GF-D8 (cell line): ENCODE data around the gene C1QTNF3.
"Not testable (repeated sequence)": the region's sequence is repeated elsewhere in the genome, so short reads cannot be mapped to it uniquely, and the experiment has no call there.

ENCODE experiments used
- DNase-seq: peaks from one replicate; lab custom pipeline; 2025; lab: John Stamatoyannopoulos, UW

Gene C1QTNF3

DNA sequence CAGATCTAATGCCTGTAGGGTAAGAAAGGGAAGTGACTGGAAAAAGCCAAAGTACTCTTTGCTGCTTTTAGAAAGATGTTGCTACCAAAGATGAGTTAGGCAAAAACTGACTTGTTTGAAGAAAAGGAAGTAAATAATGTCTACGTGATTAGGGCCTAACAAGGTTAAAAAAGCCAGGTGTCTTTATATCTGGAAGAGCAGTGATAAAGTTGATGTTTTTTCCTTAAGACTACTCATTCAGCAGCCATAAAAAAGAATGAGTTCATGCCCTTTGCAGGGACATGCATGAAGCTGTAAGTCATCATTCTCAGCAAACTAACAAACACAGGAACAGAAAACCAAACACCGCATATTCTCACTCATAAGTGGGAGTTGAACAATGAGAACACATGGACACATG, 21.7 kb downstream of the C1QTNF3 start:
- DNase-seq: no peak

DNA sequence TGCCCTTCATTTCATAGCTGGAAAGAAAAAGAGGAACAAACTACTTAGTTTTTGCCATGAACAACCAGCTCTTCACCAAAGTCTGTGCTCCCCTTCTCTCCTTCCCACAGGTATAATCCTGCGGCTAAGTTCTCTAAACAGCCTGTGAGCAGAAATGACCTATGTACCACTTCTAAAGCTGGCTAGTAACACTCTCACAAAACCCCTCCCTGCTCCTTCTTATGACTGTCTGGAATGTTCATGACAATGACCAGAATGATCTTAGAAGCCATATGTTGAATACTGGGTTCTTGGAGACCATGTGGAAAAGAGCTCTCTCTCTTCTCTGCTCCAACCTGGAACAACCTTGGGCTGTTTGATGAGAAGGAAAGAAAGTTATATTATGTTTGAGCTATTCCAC, 22.3 kb downstream of the C1QTNF3 start:
- DNase-seq: no peak

DNA sequence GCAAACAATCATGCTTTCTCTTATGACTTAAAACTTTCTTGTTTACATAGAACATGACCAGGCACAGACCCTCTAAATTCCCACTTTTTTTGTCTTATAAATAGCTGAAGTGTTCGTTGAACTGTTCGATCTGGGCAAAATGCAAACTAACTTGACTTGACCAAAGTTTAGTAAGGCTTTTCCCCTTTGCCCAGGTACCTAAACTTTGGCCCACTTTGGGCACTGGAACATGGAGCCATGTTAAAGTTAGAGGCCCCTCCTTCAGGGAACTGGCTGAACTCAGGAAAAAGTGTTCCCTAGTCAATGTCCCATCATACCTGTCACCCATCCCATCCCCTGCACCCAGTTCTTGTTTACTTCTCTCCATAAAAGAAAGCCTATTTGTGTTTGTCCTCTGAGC, 25.8 kb downstream of the C1QTNF3 start:
- DNase-seq: no peak

DNA sequence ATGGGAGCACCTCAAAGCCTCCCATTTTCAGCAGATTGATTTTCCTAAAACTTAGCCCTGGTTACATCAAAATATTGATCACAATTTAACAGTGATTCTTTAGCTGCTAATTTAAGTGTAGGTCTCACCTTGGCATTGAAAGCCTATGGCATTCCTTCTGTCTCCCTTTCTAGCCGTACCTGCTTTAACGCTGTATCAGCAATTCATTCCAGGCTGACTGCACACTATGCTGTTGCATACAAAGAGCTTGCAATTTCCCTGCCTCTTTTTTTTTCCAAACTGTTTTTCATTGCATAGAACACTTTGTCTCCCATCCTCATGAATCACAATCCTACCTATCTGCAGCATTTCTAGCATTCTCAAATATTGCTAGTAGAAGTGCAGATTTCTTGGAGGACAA, 26.3 kb downstream of the C1QTNF3 start:
- no peak for DNase-seq

DNA sequence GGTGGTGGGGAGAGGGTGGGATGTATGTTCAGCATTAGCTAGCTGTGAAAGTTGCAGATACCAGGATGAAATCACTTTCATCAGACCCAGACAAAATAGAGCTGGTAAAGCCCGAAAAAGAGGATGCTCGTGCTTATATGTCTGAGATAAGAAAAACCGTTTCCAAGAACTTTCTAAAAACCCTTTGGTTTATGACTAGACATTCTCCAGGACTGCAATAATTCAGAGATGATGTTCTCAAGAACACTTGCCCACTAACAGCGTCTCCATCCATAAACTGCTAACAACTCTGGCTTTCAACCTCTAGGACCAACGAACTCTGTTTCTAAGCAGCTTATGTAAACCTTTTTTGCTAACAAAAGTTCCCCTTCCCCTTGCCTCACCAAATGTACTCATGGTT, 26.8 kb downstream of the C1QTNF3 start:
- DNase-seq: no peak

DNA sequence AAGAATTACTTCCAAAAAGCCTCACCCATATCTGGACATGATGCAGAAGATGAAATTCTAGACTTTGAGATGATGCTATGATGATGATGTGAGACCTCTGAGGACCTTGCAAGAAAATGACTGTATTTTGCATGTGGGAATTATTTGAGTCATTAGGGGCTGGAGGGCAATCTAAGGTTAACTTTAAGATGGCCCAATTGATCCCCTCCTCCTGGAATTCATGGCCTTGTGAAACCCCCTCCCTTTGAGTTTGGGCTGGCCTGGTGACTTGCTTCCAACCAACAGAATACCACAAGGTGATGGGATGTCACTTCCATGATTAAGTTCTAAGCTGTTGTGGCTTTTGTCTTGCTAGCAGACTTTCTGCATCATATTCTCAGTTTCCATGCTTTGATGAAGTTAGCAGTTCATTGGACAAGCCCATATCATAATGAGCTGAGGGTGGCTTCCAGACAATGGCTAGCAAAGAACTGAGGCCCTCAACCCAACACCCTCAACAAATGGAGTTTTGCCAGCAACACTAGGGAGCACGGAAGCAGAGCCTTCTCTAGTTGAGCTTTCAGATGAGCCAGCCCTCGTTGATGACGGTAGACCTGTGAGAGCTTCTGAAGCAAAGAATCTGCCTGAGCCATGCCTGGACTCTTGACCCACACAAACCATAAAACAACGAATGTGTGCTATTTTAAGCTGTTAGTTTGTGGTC, 27.7 kb downstream of the C1QTNF3 start:
- no peak for DNase-seq

DNA sequence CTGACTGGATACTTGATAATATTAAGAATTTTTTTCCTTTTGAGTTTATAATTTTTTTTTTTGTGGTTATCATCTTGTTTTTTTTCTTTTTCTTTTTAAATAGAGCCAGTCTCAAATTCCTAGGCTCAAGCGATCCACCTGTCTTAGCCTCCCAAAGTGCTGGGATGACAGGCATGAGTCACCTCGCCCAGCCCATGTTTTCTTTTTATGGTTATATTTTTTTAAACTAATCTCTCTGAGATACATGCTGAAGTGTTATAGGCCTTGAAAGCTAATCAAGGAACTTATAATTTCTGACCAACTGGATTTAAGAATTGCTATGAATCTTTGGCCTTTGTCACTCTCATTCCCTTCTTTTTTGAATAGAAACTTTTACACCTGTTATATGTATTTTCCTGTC, 28.4 kb downstream of the C1QTNF3 start:
- DNase-seq: no peak

DNA sequence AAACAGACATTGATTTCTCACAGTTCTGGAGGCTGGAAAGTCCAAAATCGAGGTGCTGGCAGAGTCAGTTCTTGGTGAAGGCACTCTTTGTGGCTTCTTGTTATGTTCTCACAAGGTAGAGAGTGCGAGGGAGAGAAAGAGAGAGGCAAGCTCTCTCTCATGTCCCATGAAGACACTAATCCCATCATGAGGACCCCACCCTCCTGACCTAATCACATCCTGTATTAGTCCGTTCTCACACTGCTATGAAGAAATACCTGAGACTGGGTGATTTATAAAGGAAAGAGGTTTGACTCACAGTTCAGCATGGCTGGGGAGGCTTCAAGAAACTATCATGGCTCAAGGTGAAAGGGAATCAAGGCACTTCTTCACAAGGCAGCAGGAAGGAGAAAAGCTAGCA, 29.5 kb downstream of the C1QTNF3 start:
- DNase-seq: no peak

DNA sequence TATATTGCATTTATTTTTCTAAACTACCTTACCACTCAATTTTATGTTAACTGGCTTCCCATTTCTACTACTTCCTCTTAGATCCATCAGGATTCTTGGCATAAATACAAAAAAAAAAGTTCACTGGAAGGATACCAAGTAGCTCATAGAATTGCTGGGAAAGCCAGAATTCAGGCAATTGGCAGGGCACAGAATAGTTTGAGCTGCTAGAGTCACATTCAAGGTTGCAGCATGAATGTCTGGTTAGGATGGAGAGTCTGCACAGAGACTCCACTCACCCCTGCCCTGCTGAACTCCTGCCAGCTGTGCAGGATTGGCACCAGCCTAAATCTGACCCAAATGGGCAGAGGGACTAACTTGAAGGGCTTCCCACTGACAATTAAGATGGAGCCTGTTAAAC, 30.2 kb downstream of the C1QTNF3 start:
- no peak for DNase-seq

DNA sequence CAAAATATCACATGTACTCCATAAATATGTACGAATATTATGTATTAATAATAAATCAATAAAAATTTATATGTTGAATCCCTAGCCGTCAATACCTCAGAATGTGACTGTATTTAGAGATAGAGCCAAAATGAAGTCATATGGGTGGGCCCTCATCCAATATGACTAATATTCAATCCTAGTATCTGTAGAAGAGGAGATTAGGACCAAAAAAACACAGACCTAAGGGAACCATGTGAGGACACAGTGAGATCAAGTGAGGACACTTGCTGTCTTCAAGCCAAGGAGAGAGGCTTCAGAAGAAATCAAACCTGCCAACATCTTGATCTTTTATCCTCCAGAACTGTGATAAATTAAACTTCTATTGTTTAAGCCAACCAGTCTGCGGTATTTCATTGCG, 31.5 kb downstream of the C1QTNF3 start:
- DNase-seq: no peak

DNA sequence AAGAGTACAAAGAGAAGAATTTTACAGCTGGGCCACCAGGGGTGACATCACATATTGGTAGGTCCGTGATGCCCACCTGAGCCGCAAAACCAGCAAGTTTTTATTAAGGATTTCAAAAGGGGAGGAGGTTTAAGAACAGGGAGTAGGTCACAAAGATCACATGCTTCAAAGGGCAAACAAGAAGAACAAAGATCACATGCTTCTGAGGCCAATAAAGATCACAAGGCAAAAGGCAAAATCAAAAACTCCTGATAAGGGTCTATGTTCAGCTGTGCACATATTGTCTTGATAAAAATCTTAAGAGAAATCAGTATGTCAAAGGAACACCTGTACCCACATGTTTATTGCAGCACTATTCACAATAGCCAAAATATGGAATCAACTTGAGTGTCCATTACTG, 32.9 kb downstream of the C1QTNF3 start:
- not testable (repeated sequence) for DNase-seq

DNA sequence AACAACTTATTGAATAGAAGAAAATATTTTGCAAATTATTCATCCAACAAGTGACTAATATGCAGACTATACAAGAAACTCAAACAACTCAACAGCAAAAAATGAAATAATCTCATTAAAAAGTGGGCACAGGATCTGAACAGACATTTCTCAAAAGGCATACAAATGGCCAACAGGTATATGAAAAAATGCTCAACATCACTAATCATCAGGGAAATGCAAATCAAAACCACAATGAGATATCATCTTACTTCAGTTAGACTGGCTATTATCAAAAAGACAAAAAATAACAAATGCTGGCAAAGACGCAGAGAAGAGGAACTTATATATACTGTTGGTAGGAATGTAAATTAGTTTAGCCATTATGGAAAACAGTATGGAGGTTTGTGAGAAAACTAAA, 33.4 kb downstream of the C1QTNF3 start:
- no peak for DNase-seq

DNA sequence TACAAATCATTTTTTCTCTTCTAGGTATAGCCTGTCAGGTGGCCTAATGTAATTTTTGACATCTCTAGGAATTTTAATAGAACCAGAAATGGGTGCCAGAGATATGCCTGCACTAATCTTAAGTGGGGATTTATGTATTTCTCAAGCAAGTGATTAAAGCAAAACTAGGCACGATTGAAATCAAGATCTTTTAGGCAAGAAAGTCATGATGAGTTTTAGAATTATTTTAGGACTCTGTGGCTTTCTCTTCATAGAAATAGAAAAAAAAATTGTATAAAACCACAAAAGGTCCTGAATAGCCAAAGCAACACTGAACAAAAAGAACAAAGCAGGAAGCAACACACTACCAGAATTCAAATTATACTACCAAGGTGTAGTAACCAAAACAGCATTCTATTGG, 34.2 kb downstream of the C1QTNF3 start:
- peak; percentile 32 for DNase-seq

DNA sequence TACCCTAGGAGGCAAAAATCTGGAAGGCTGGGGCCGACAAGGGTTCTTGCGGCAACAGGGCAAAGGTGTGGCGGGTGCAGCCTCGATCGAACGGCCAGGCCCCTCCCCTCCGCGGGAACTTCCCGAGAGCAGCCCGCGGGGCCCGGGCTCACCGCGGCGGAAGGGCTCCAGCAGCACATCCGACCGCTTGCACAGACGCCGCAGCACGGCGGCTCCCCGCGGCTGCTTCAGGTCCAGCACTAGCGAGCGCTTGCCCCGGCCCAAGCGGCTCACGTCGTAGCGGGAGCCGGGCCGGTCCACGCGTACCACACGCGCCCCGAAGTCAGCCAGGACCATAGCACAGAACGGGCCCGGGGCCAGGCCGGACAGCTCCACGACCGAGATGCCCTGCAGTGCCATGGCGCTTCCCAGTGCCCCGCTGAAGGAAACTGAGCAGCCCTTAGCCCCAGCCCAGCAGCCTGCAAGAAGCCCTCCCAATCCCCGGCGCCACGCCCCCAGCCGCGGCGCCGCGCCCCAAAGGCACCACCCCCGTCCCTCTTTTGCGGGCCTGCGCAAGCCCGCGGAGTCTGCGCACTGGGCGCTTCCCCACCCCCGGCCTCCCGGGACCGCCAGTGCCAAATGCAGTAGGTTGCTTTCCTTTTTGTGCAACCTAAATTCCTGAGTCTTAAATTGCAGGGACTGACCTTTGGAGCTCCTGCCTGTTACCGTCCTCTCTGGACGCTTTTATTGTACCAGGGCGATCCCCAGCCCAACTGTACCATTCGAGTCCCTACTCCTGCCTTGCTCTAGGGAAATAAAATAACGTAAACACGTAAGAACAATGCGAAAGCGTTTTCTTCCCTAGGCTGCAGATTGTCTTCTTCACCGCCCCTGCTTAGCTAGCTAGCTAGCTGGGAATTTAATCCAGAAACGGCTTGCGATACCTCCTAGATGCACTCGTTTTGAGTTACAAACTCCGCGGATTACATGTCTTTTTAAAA, 35.1 kb downstream of the C1QTNF3 start, which contains the start of gene AMACR:
Gene AMACR, minus strand, starts transcription at position 430 of the 980 bp plus-strand sequence. Its CDS starts 31 bp downstream, at position 399.
- DNase-seq: peak; percentile 83

DNA sequence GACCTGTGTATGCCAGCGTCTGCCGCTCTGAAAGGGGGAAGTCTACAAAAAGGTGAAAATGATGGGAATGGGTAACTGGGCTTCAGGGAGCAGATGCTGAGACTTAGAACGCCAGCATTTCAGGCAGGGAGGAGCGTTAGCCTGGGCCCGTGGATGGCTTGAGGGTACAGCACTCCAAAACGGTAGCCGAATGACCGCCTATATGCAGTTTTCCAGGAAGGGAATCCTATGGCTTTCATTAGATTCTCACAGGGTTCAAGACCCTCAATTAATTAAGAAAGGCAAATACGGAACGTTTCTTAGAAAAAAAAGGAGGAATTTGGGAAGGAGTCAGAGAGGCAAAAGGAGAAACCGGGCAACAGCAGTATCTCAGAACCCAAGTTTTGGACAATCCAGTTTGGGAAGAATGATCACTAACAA, 35.8 kb downstream of the C1QTNF3 start:
- DNase-seq: no peak

DNA sequence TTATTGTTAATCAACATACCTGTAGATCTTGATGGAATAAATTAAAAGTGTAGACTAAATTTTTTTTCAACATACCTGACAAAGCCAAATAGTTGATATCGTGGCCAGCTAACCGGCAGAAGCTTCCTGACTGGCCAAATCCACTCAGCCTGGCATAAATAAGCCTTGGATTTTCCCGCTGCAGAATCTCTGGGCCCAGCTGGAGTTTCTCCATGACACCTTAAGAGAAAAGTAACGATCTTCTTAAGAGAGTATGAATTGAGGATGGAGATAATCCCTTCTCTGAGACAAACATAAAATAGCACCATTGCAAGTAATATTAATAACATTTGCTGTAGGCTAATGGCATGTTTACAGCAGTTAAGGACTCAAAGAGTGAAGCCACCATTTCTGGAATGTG, 37.3 kb downstream of the C1QTNF3 start:
- DNase-seq: no peak

DNA sequence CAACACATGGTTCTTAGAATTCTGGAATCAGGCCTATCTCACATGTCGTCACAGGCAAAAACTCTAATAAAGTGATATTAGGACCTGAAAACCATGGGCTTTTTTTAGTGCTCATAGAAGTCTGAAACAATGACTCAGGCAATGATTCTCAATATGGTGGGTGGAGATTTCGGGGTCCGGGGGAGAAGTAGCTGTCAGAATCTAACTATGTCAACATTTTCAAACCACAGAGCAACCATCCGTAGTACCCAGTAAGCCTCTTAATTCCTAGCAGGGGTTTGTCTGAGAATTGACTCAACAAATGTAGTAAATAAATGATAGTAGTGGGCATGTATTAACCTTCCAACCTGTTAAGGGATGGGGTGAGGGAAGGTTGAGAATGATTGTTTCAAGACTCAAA, 37.8 kb downstream of the C1QTNF3 start:
- no peak for DNase-seq

DNA sequence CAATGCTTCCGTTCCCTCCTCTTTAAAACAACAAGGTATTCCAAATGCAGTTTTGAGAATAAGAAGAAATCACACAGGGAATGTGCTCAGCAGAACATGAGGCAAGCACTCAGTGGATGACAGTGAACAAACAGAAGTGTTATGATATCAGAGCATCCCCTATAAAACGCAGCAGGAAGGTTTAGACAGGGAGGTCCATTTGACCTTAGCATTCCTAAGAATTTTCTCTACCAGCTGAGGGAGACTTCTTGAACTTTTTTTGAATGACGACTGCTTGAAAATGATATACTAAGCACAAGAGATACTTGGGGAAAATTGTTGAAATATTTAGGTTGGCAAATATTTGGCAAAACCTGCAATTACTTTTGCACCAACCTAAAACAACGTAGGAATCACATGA, 39.1 kb downstream of the C1QTNF3 start:
- DNase-seq: no peak

DNA sequence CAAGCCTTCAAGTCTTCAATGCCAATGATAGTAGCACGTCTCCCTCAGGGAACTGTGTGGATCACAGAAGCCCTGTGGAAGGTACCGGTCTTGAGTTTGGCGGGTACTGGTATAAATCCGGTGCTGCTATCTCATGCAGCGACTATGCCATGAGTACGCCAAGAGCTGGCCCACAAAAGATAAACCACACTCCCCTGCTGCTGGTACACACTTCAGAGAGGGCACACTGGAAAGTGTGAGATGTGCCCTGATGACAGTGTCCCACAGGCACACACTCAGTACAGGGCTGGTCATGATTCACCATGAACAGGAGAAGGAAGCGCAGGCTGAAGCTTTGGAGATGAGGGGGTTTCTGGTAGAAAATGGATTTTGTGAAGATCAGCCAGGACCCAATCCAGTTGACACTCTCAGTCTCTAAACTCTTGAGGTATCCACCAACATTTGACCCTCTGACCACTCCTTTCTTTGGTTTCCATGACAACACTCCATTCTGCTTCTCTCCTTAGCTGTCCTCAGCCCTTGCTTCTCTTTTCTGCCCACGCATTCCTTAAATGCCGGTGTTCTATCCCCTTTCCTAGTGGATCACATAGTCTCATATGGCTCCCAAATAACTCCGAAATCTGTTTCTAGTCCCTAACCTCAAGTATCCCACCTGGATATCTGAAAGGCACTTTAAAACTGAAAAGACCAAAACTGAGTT, 40.2 kb downstream of the C1QTNF3 start:
- no peak for DNase-seq

DNA sequence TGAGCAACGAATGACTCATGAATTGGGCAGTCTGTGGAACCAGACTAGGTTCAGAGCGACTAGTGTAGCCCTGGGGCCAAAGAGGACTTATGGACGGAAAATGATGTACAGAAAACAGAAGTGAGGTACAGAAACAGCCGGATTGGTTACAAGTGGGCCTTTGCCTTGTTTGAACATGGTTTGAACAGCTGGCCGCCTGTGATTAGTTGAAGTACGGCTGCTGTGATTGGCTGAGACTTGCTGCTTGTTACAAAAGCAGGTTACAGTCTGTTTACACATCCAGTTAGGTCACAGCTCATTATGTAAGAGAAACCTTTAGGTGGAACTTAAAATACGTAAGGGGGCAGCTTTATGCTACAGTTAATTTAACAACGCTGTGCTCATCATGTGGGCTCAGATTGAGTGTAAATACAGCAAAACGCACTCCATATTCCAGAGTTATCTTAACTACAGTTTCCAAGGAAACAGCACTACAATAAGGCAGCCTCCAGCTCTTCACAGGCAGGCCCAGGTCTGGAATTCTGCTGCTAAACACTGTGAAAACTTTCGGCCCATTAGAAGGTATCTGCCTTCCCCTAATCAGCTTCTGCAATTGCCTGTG, 41.7 kb downstream of the C1QTNF3 start:
- DNase-seq: no peak

DNA sequence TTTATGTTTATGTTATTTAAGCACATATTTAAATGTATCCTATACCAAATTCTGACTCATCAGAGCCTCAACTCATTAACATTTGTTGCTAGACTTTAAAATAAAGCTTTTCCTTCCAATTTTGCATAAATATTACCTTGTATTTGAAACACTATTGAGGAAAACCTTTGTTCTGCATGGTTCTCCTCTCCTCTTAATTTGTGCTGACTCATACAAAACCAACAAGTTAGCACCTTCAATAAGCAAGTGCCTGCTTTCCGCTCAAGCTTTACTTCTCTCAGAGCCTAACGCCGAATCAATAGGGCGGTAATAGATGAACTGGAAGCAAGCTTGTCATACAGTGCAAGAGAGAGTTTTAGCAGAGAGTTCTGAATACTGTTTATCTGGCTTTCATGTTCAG, 43.0 kb downstream of the C1QTNF3 start:
- no peak for DNase-seq

DNA sequence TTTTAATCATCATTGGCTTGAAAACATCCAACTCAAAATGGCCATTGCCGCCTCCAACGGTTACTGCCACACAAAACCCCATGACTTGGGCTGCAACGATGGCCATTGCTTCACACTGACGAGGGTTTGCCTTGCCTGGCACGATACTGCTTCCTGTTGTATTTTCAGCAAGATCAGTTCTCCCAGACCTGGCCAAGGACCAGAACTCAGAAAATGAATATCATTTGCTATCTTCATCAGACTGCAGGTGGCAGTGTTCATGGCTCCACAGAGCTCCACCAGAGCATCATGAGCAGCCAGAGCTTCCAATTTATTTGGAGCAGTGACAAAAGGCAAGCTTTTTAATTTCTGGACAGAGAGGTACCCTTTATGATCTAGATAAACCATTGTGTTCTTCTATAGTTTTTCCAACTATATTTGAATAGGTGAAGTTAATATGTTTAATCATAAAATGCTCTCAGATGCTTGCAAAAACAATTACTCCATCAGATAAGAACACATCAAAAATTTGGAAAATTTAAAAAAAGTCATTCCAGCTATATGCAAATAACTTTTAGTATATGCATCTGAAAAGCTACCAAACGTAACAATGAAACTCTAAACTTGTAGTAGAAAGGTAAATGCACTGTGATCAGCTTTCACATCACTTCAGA, 45.6 kb downstream of the C1QTNF3 start:
- peak; percentile 28 for DNase-seq
